Smooth muscle cell (in vitro differentiated cells): ENCODE results near the gene LRRC8B. TPM values are rescaled to one million over a fixed set of nuclear protein-coding genes. Genes with fewer than 3 reads are reported as not detected.
"Not testable (repeated sequence)": the region's sequence is repeated elsewhere in the genome, so short reads cannot be mapped to it uniquely, and the experiment has no call there.

Experiments
- DNase-seq: peaks from one replicate; lab custom pipeline; 2025; ENCODE audit not compliant: unreplicated experiment; lab: John Stamatoyannopoulos, UW
- H2AFZ ChIP-seq: fragments of 200-600 bp; sonication (generic); 2 replicates; pipeline ENCODE4 v1.6.0; 2016; ENCODE audit warnings: antibody characterized with exemption, low read depth, mild to moderate bottlenecking
- H3F3A ChIP-seq: fragments of 200-600 bp; sonication (generic); 2 replicates; pipeline ENCODE4 v1.6.0; 2017; ENCODE audit warnings: antibody characterized with exemption, low read depth
- H3K27ac ChIP-seq: fragments of 200-600 bp; sonication (generic); 2 replicates; pipeline ENCODE4 v1.5.1; 2016; ENCODE audit warnings: low read depth, mild to moderate bottlenecking
- H3K27me3 ChIP-seq: fragments of 200-600 bp; sonication (generic); 2 replicates; pipeline ENCODE4 v1.6.1; 2016; ENCODE audit warnings: low read depth, mild to moderate bottlenecking
- H3K36me3 ChIP-seq: fragments of 200-600 bp; sonication (generic); 2 replicates; pipeline ENCODE4 v1.5.1; 2016; ENCODE audit warnings: low read depth
- H3K4me1 ChIP-seq: fragments of 200-600 bp; sonication (generic); 2 replicates; pipeline ENCODE4 v1.5.1; 2016; ENCODE audit warnings: low read depth
- H3K4me2 ChIP-seq: fragments of 200-600 bp; sonication (generic); 2 replicates; pipeline ENCODE4 v1.6.0; 2016; ENCODE audit warnings: mild to moderate bottlenecking
- H3K4me3 ChIP-seq: fragments of 200-600 bp; sonication (generic); 2 replicates; pipeline ENCODE4 v1.5.1; 2016; ENCODE audit warnings: mild to moderate bottlenecking
- H3K79me2 ChIP-seq: fragments of 200-600 bp; sonication (generic); 2 replicates; pipeline ENCODE4 v1.6.0; 2016; ENCODE audit warnings: low read depth, mild to moderate bottlenecking
- H3K9ac ChIP-seq: fragments of 200-600 bp; sonication (generic); 2 replicates; pipeline ENCODE4 v1.6.0; 2016; ENCODE audit warnings: low read depth
- H3K9me3 ChIP-seq: fragments of 200-600 bp; sonication (generic); replicated peaks from 2 replicates; pipeline ENCODE4 v1.5.1; 2016; ENCODE audit warnings: low read depth
- H4K20me1 ChIP-seq: fragments of 200-600 bp; sonication (generic); 2 replicates; pipeline ENCODE4 v1.6.0; 2016; ENCODE audit warnings: low read depth
- CTCF ChIP-seq: fragments of 200-600 bp; sonication (generic); IDR thresholded peaks from 2 replicates; pipeline ENCODE4 v1.5.1; 2017; ENCODE audit warnings: borderline replicate concordance, mild to moderate bottlenecking, antibody characterized with exemption; ENCODE audit not compliant: insufficient read depth, poor library complexity, severe bottlenecking
- WGBS: methylation state at CpG from one replicate; pipeline ENCODE4 v1.1.7; 2016; ENCODE audit warnings: low lambda C conversion rate; 5-methylcytosine and 5-hydroxymethylcytosine counted together
- polyA plus RNA-seq: library from polyadenylated mRNA; unstranded; fragments of >200 nt; fragmentation: Nextera tagmentation; extraction: Ambion mirVana; gene quantifications from 2 replicates; pipeline ENCODE4 v1.2.1, GENCODE V29; 2016
- total RNA-seq: library from RNA; depleted of rRNA; stranded (reverse); fragments of >200 nt; gene quantifications from 2 replicates; pipeline ENCODE4 v1.2.3, GENCODE V29; 2014

The LRRC8B gene
- total and polyA plus RNA-seq, 2 experiments from 2014 or later, result 1.5 to 4.6 TPM

GRCh38 chr1:89590341-89591080 is 65.9 kb downstream of the LRRC8B start:
- DNase-seq, result no peak
- Histone ChIP-seq H3K9ac (no peak overlapping the region), H3K4me2 (no peak overlapping the region), H3K36me3 (no peaks in the 10 kb centered on the region), H3K4me1 (peaks cover 10% of the 10 kb centered on the region), H3K27ac (no peak overlapping the region), H2AFZ (no peak overlapping the region), H3K79me2 (no peaks in the 10 kb centered on the region), H3K4me3 (no peak overlapping the region), H3K9me3 (no peaks in the 10 kb centered on the region), H3F3A (no peaks in the 10 kb centered on the region), H4K20me1 (no peaks in the 10 kb centered on the region), H3K27me3 (no peaks in the 10 kb centered on the region)
- 61% methylated on average over 6 of the region's 6 CpGs for WGBS
- TF ChIP-seq CTCF, result no peak

DNA sequence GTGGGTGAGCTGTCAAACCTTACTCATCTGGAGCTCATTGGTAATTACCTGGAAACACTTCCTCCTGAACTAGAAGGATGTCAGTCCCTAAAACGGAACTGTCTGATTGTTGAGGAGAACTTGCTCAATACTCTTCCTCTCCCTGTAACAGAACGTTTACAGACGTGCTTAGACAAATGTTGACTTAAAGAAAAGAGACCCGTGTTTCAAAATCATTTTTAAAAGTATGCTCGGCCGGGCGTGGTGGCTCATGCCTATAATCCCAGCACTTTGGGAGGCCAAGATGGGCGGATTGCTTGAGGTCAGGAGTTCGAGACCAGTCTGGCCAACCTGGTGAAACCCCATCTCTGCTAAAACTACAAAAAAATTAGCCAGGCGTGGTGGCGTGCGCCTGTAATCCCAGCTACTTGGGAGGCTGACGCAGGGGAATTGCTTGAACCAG is 68.3 kb downstream of the LRRC8B start:
- 96% methylated on average over 13 of the region's 13 CpGs for WGBS
- H3K4me3 ChIP-seq, DNase-seq, H3K36me3 ChIP-seq, H3K9ac ChIP-seq, H2AFZ ChIP-seq, H3K79me2 ChIP-seq, H3K27ac ChIP-seq, H3K9me3 ChIP-seq, H3F3A ChIP-seq, H3K27me3 ChIP-seq, H3K4me2 ChIP-seq, H4K20me1 ChIP-seq, H3K4me1 ChIP-seq: not testable (repeated sequence)

DNA sequence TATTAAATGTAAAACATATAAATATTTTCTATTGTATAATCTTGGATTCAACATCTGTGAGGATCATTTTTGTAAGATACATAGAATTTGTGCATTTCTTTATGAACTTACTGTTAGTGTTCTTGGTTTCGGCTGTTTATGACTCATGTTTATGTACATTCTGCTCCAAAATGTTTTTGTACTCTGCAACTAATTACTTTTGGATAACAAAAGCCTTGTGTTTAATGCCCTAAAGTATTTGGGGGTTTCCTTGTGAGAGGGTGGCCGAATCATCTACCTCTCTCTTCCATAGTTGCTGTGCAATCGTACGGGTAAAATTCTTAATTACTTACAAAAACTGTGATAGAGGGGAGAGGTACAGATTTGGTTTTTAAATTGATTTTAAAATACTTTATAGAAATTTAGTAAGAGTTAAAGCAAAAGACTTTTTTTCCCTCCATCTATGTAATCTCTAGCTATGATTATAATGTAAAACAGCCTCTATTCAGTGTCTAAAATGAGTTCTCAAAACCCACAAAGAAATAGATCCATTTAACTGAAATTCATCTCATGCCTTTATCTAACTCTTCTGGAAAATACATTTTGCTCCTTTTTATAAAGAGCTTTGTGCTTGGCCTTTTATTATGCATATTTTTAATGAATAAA is 69.6 kb downstream of the LRRC8B start:
- peaks cover 10% of the 10 kb centered on the region for H3K4me1 ChIP-seq
- WGBS, result 73% methylated on average over 4 of the region's 4 CpGs
- TF ChIP-seq CTCF, result no peak

GRCh38 chr1:89596698-89597097 is 72.1 kb downstream of the LRRC8B start:
- Histone ChIP-seq H3K4me3 (no peak overlapping the region), H3K9ac (no peak overlapping the region), H3K27me3 (no peaks in the 10 kb centered on the region), H3K4me2 (no peak overlapping the region), H3K79me2 (no peaks in the 10 kb centered on the region), H3K27ac (no peak overlapping the region), H4K20me1 (no peaks in the 10 kb centered on the region), H3K4me1 (no peaks in the 10 kb centered on the region), H3K36me3 (no peaks in the 10 kb centered on the region), H3F3A (no peaks in the 10 kb centered on the region), H2AFZ (no peak overlapping the region), H3K9me3 (no peaks in the 10 kb centered on the region)
- no peak for TF ChIP-seq CTCF
- no peak for DNase-seq
- WGBS, result 99% methylated on average over 2 of the region's 2 CpGs

More for the DNA sequence above, 69.6 kb downstream of the LRRC8B start:
- Histone ChIP-seq H3K27me3 (no peaks in the 10 kb centered on the region), H3K9ac (no peak overlapping the region), H3F3A (no peaks in the 10 kb centered on the region), H3K4me3 (no peak overlapping the region), H4K20me1 (no peaks in the 10 kb centered on the region), H2AFZ (no peak overlapping the region), H3K9me3 (no peaks in the 10 kb centered on the region), H3K4me2 (no peak overlapping the region), H3K79me2 (no peaks in the 10 kb centered on the region), H3K36me3 (no peaks in the 10 kb centered on the region), H3K27ac (no peak overlapping the region)
- no peak for DNase-seq
